DOHH2 (cell line): ENCODE data around the gene CELA2A.

Experiments
- H3F3A ChIP-seq: fragments of 200-600 bp; sonication (generic), shearing (Covaris generic); 2 replicates; pipeline ENCODE4 v1.6.0; 2016; ENCODE audit warnings: antibody characterized with exemption, mild to moderate bottlenecking; ENCODE audit not compliant: control insufficient read depth, insufficient read depth
- H3K27ac ChIP-seq: fragments of 200-600 bp; sonication (generic); 2 replicates; pipeline ENCODE4 v1.5.1; 2014; ENCODE audit warnings: low read depth, mild to moderate bottlenecking, low read length, moderate library complexity
- H3K27me3 ChIP-seq: fragments of 200-600 bp; sonication (generic); 2 replicates; pipeline ENCODE4 v1.6.1; 2014; ENCODE audit warnings: mild to moderate bottlenecking, low read length, mixed read lengths; ENCODE audit not compliant: control insufficient read depth
- H3K36me3 ChIP-seq: fragments of 200-600 bp; sonication (generic); 2 replicates; pipeline ENCODE4 v1.6.1; 2014; ENCODE audit warnings: mild to moderate bottlenecking, low read length, moderate library complexity, mixed read lengths; ENCODE audit not compliant: control insufficient read depth
- H3K4me1 ChIP-seq: fragments of 200-600 bp; sonication (generic); 2 replicates; pipeline ENCODE4 v1.6.1; 2014; ENCODE audit warnings: mild to moderate bottlenecking, low read length, mixed read lengths; ENCODE audit not compliant: control insufficient read depth
- H3K4me2 ChIP-seq: fragments of 200-600 bp; sonication (generic); 2 replicates; pipeline ENCODE4 v1.6.0; 2014; ENCODE audit warnings: mild to moderate bottlenecking, low read length, moderate library complexity
- H3K4me3 ChIP-seq: fragments of 200-600 bp; sonication (generic); 2 replicates; pipeline ENCODE4 v1.5.1; 2014; ENCODE audit warnings: mild to moderate bottlenecking, low read length, mixed read lengths
- H3K79me2 ChIP-seq: fragments of 200-600 bp; sonication (generic); 2 replicates; pipeline ENCODE4 v1.6.1; 2014; ENCODE audit warnings: mild to moderate bottlenecking, low read length, mixed read lengths; ENCODE audit not compliant: control insufficient read depth
- H3K9me2 ChIP-seq: fragments of 200-600 bp; sonication (generic); replicated peaks from 2 replicates; pipeline ENCODE4 v1.6.1; 2014; ENCODE audit warnings: mild to moderate bottlenecking, low read length, mixed read lengths; ENCODE audit not compliant: control insufficient read depth
- H3K9me3 ChIP-seq: fragments of 200-600 bp; sonication (generic); 2 replicates; pipeline ENCODE4 v1.6.1; 2014; ENCODE audit warnings: antibody characterized with exemption, low read length, mixed read lengths; ENCODE audit not compliant: control insufficient read depth, insufficient read depth
- H4K20me1 ChIP-seq: fragments of 200-600 bp; sonication (generic); 2 replicates; pipeline ENCODE4 v1.6.0; 2014; ENCODE audit warnings: low read depth, mild to moderate bottlenecking, antibody characterized with exemption, low read length, moderate library complexity; ENCODE audit not compliant: control insufficient read depth, insufficient read depth
- CTCF ChIP-seq: fragments of 200-600 bp; sonication (generic); IDR thresholded peaks from one replicate; pipeline ENCODE4 v1.5.1; 2014; ENCODE audit warnings: antibody characterized with exemption, mild to moderate bottlenecking, low read depth, low read length; ENCODE audit not compliant: poor library complexity, severe bottlenecking
- EZH2phosphoT487 ChIP-seq: fragments of 200-600 bp; sonication (generic); IDR thresholded peaks from 2 replicates; pipeline ENCODE4 v1.6.1; 2017; ENCODE audit warnings: borderline replicate concordance, mild to moderate bottlenecking, antibody characterized with exemption, low read length, moderate library complexity, mixed read lengths

CELA2A gene

GRCh38 chr1:15409388-15410222 is 46.9 kb upstream of the CELA2A start, which contains the start of gene EFHD2:
TSS of gene EFHD2 (plus strand) at chr1:15409888. CDS start at chr1:15409972, 84 bp downstream.
- TF ChIP-seq CTCF: no peak
- TF ChIP-seq EZH2phosphoT487: 0 out of 2 replicates have a peak, but pooled peaks have one; percentile 7
- peak within 1 kb of the TSS; percentile 11; the same call in 1 of the 2 replicates for H3K27ac ChIP-seq
- peaks cover 8% of the 10 kb centered on the region for H3F3A ChIP-seq

GRCh38 chr1:15410223-15410883 is 46.2 kb upstream of the CELA2A start:
- H3K27me3 ChIP-seq: peaks cover 29% of the 10 kb centered on the region
- peaks cover 8% of the 10 kb centered on the region for H3F3A ChIP-seq
- peaks cover 27% of the 10 kb centered on the region for H3K4me1 ChIP-seq
- H3K79me2 ChIP-seq: peaks cover 55% of the 10 kb centered on the region
- H3K27ac ChIP-seq: peak overlapping the region; percentile 11; the same call in 1 of the 2 replicates
- H3K36me3 ChIP-seq: peaks cover 28% of the 10 kb centered on the region
- TF ChIP-seq CTCF (no peak), EZH2phosphoT487 (no peak)
- peaks cover 19% of the 10 kb centered on the region; the same call in 1 of the 2 replicates for H4K20me1 ChIP-seq
- H3K4me2 ChIP-seq: peak overlapping the region; percentile 80
- H3K9me3 ChIP-seq: no peaks in the 10 kb centered on the region
- H3K9me2 ChIP-seq: no peaks in the 10 kb centered on the region
- peak overlapping the region; percentile 94 for H3K4me3 ChIP-seq

More at GRCh38 chr1:15409388-15410222, 46.9 kb upstream of the CELA2A start, which contains the start of gene EFHD2:
- peaks cover 21% of the 10 kb centered on the region for H3K36me3 ChIP-seq
- H3K4me1 ChIP-seq: peaks cover 22% of the 10 kb centered on the region
- H4K20me1 ChIP-seq: peaks cover 15% of the 10 kb centered on the region; the same call in 1 of the 2 replicates
- H3K4me2 ChIP-seq: peak within 1 kb of the TSS; percentile 80
- peaks cover 29% of the 10 kb centered on the region for H3K27me3 ChIP-seq
- H3K79me2 ChIP-seq: peaks cover 47% of the 10 kb centered on the region
- no peaks in the 10 kb centered on the region for H3K9me3 ChIP-seq
- peak within 1 kb of the TSS; percentile 94 for H3K4me3 ChIP-seq
- H3K9me2 ChIP-seq: no peaks in the 10 kb centered on the region

GRCh38 chr1:15410884-15411245 is 45.7 kb upstream of the CELA2A start:
- no peak for TF ChIP-seq EZH2phosphoT487
- TF ChIP-seq CTCF: no peak
- H3K9me2 ChIP-seq: no peaks in the 10 kb centered on the region
- peaks cover 28% of the 10 kb centered on the region for H3K36me3 ChIP-seq
- H3K4me2 ChIP-seq: peak overlapping the region; percentile 80
- H3K27ac ChIP-seq: peak overlapping the region; percentile 13
- peaks cover 57% of the 10 kb centered on the region for H3K79me2 ChIP-seq
- H3K9me3 ChIP-seq: no peaks in the 10 kb centered on the region
- peaks cover 29% of the 10 kb centered on the region for H3K27me3 ChIP-seq
- H3F3A ChIP-seq: peaks cover 8% of the 10 kb centered on the region
- peaks cover 20% of the 10 kb centered on the region; the same call in 1 of the 2 replicates for H4K20me1 ChIP-seq
- peak overlapping the region; percentile 94 for H3K4me3 ChIP-seq
- peaks cover 32% of the 10 kb centered on the region for H3K4me1 ChIP-seq
